Measurements from ENCODE around the gene EXOC6. TPM values are rescaled to one million over a fixed set of nuclear protein-coding genes. Genes with fewer than 3 reads are reported as not detected.

EXOC6 gene
- total RNA-seq, 1 experiment from 2014 or later = 12.9 TPM

- TF ChIP-seq TCF7L2 (IDR thresholded peaks at IDR 0.05; ENCODE audit: borderline replicate concordance, extremely low read depth, insufficient read depth, insufficient read length) (no peak), YY1 (IDR thresholded peaks at IDR 0.05; ENCODE audit: extremely low read depth, insufficient replicate concordance, low read depth, low read length) (no peak), ZNF274 (IDR thresholded peaks at IDR 0.05; ENCODE audit: low read depth, low read length) (no peak), CTCF (IDR thresholded peaks at IDR 0.05 in 2 of 3, conservative IDR thresholded peaks at IDR 0.05 in 1 of 3; ENCODE audit: borderline replicate concordance in 1 of 3, insufficient read depth in 1 of 3, low read depth in 2 of 3, low read length in 2 of 3) (no peak)
Observed at GRCh38 chr10:92967641-92968040, 119.3 kb downstream of the EXOC6 start (continued).

- RAD21 ChIA-PET (ENCODE audit: low non-redundant PET in 1 of 2, low total read pairs in 2 of 2, uncharacterized antibody in 2 of 2, unreplicated experiment in 2 of 2) = no interaction called here
- Histone ChIP-seq H3K4me1 (ENCODE audit: control insufficient read depth in 1 of 2, insufficient read depth in 2 of 2, low read length in 2 of 2) (peaks cover 15 to 36% of the 10 kb centered on the region in 2 experiments), H3K9me2 (ENCODE audit: insufficient read depth) (no peaks in the 10 kb centered on the region), H3K27ac (ENCODE audit: low read depth, low read length) (no peak overlapping the region), H2AFZ (ENCODE audit: low read depth, low read length, poor library complexity, severe bottlenecking) (no peak overlapping the region), H3K4me3 (replicated peaks in 1 of 2; ENCODE audit: low read depth in 1 of 2, low read length in 2 of 2) (no peak overlapping the region), H3K9me3 (ENCODE audit: control insufficient read depth in 1 of 2, insufficient read depth in 1 of 2, low read depth in 1 of 2, low read length in 2 of 2) (no peaks in the 10 kb centered on the region), H4K20me1 (ENCODE audit: insufficient read depth) (no peaks in the 10 kb centered on the region), H3K9ac (ENCODE audit: low read length) (no peak overlapping the region), H3K27me3 (ENCODE audit: insufficient read depth, low read length) (no peaks in the 10 kb centered on the region), H3K36me3 (ENCODE audit: control insufficient read depth in 1 of 2, insufficient read depth in 2 of 2, low read length in 2 of 2) (no peaks in the 10 kb centered on the region), H3K79me2 (ENCODE audit: insufficient read depth, low read length) (no peaks in the 10 kb centered on the region), H3K4me2 (ENCODE audit: low read length) (no peak overlapping the region)
- no peak for ATAC-seq
- intact Hi-C loops (cut with micrococcal nuclease) = no loop called here
- TF ChIP-seq CEBPB (IDR thresholded peaks at IDR 0.05; ENCODE audit: low read depth) = no peak
- TF ChIP-seq CTCF (IDR thresholded peaks at IDR 0.05 in 2 of 3, conservative IDR thresholded peaks at IDR 0.05 in 1 of 3; ENCODE audit: borderline replicate concordance in 1 of 3, insufficient read depth in 1 of 3, low read depth in 2 of 3, low read length in 2 of 3) = no peak
- TF ChIP-seq CBX3 (IDR thresholded peaks at IDR 0.05; ENCODE audit: low read depth) = no peak
- no peak for TF ChIP-seq ZFX (IDR thresholded peaks at IDR 0.05)
- TF ChIP-seq SP1 (IDR thresholded peaks at IDR 0.05; ENCODE audit: low read depth) = no peak
- TF ChIP-seq POLR2A (IDR thresholded peaks at IDR 0.05; ENCODE audit: borderline replicate concordance, extremely low read depth, insufficient read depth, insufficient read length) = no peak
- no peak for TF ChIP-seq ATF3 (IDR thresholded peaks at IDR 0.05)
- TF ChIP-seq ZBTB33 (IDR thresholded peaks at IDR 0.05; ENCODE audit: extremely low read depth, insufficient replicate concordance, low read length) = no peak
- no TSS peak for BruUV-seq (replicated peaks)
- no peak for DNase-seq (ENCODE audit: low read depth, low spot score)
- POLR2A ChIA-PET = no interaction called here
- CTCF ChIA-PET = no interaction called here
Observed at GRCh38 chr10:92969151-92969550, 120.8 kb downstream of the EXOC6 start.
